K562 (cell line): Measurements from ENCODE around the gene ZNHIT3. TPM values are rescaled to one million over a fixed set of nuclear protein-coding genes. Genes with fewer than 3 reads are reported as not detected.

Source experiments
- C11orf30 ChIP-seq: fragments of 450-650 bp; IDR thresholded peaks from 2 replicates; pipeline ENCODE4 v1.6.1; 2016; ENCODE audit warnings: low read depth, mild to moderate bottlenecking
- CHD4 ChIP-seq: fragments of 200-600 bp; sonication (generic); IDR thresholded peaks from 3 replicates; pipeline ENCODE4 v1.6.1; 2012; ENCODE audit warnings: low read depth, mild to moderate bottlenecking, mixed read lengths, low read length, inconsistent platforms; ENCODE audit not compliant: insufficient read depth, insufficient replicate concordance, poor library complexity, severe bottlenecking
- EGR1 ChIP-seq: fragments of 450-650 bp; conservative IDR thresholded peaks from 2 replicates; pipeline ENCODE4 v1.6.1; 2017; ENCODE audit warnings: mild to moderate bottlenecking
- ETV1 ChIP-seq: fragments of 450-650 bp; conservative IDR thresholded peaks from 2 replicates; pipeline ENCODE4 v1.6.1; 2016; ENCODE audit warnings: missing genetic modification characterization, control low read depth, low read depth, missing compliant biosample characterization
- HIVEP1 ChIP-seq: fragments of 250-450 bp; sonication (Bioruptor Pico); IDR thresholded peaks from 2 replicates; pipeline ENCODE4 v1.4.0; 2020; ENCODE audit warnings: mild to moderate bottlenecking
- HNRNPLL ChIP-seq: fragments of 200-400 bp; formaldehyde crosslinking; IDR thresholded peaks from 2 replicates; pipeline ENCODE4 v1.6.1; 2017; ENCODE audit warnings: low read length, low read depth, mild to moderate bottlenecking; ENCODE audit not compliant: poor library complexity, severe bottlenecking
- L3MBTL2 ChIP-seq: fragments of 450-650 bp; IDR thresholded peaks from 2 replicates; pipeline ENCODE4 v1.6.1; 2016; ENCODE audit warnings: mild to moderate bottlenecking, moderate library complexity
- TAL1 ChIP-seq: fragments of 450-650 bp; IDR thresholded peaks from 2 replicates; pipeline ENCODE4 v1.6.1; 2016; ENCODE audit warnings: mild to moderate bottlenecking
- TBP ChIP-seq: optimal IDR thresholded peaks from 2 replicates; pipeline ENCODE3; 2011; ENCODE audit warnings: low read depth, low read length, improper control_type of control experiment
- TFE3 ChIP-seq: fragments of 450-650 bp; formaldehyde crosslinking; IDR thresholded peaks from 2 replicates; pipeline ENCODE4 v1.4.0; 2020; ENCODE audit warnings: mild to moderate bottlenecking, mixed read lengths
- TOE1 ChIP-seq, 2 experiments: fragments of 450-650 bp in 1 of 2; sonication (generic) in 1 of 2; formaldehyde crosslinking in 1 of 2; IDR thresholded peaks; 2 replicates each; pipeline versions ENCODE4 v1.7.1 to v1.8.0; 2016 to 2022; ENCODE audit warnings: borderline replicate concordance in 2 of 2, mild to moderate bottlenecking in 2 of 2, antibody characterized with exemption in 1 of 2, inconsistent platforms in 1 of 2, low read depth in 1 of 2, missing genetic modification reagents in 1 of 2, moderate library complexity in 1 of 2
- ZBTB7A ChIP-seq: IDR thresholded peaks from 2 replicates; pipeline ENCODE4 v1.6.1; 2011; ENCODE audit warnings: low read depth, mild to moderate bottlenecking, low read length, moderate library complexity, borderline replicate concordance; ENCODE audit not compliant: control insufficient read depth
- ZBTB9 ChIP-seq: fragments of 450-650 bp; formaldehyde crosslinking; IDR thresholded peaks from 2 replicates; pipeline ENCODE4 v1.4.0; 2020; ENCODE audit warnings: mild to moderate bottlenecking, moderate library complexity
- ZNF165 ChIP-seq: fragments of 250-450 bp; sonication (Bioruptor Pico); IDR thresholded peaks from 2 replicates; pipeline ENCODE4 v1.4.0; 2020; ENCODE audit warnings: borderline replicate concordance
- ZNF551 ChIP-seq: fragments of 250-450 bp; sonication (Bioruptor Pico); IDR thresholded peaks from 2 replicates; pipeline ENCODE4 v1.5.0; 2021; ENCODE audit warnings: mild to moderate bottlenecking, moderate library complexity
- ZNF592 ChIP-seq: fragments of 450-650 bp; IDR thresholded peaks from 2 replicates; pipeline ENCODE4 v1.6.1; 2017; ENCODE audit warnings: antibody characterized with exemption, mild to moderate bottlenecking
- ZNF740 ChIP-seq, 3 experiments: fragments of 200-800 bp in 1 of 3; sonication (Bioruptor generic) in 1 of 3; sonication (generic) in 1 of 3; formaldehyde crosslinking in 1 of 3; IDR thresholded peaks; 2 replicates each; pipeline versions ENCODE4 v1.6.1 to v1.8.0; 2016 to 2022; ENCODE audit warnings: mild to moderate bottlenecking in 2 of 3, missing compliant biosample characterization in 2 of 3, missing genetic modification characterization in 2 of 3, missing genetic modification reagents in 1 of 3
- polyA plus RNA-seq, 8 experiments: library from polyadenylated mRNA; depleted of rRNA in 4 of 8; stranded (reverse) in 5 of 8; unstranded in 3 of 8; fragments of >200 nt; fragmentation: Nextera tagmentation in 2 of 8; fragmentation: Illumina TruSeq in 1 of 8; extraction: Ambion mirVana in 2 of 8; extraction: Trizol in 1 of 8; gene quantifications; 2 replicates each; pipeline versions ENCODE4 v1.2.1 to v1.2.3, GENCODE V29; 2011 to 2014; ENCODE audit warnings: inconsistent platforms in 1 of 8, missing spikeins in 1 of 8
- total RNA-seq, 7 experiments: library from RNA; depleted of rRNA in 6 of 7; stranded (reverse); fragments of >200 nt in 6 of 7; fragmentation: Illumina TruSeq in 2 of 7; extraction: Trizol in 2 of 7; gene quantifications; 2 replicates each; pipeline versions ENCODE4 v1.2.1 to v1.2.3, GENCODE V29; 2011 to 2021; ENCODE audit warnings: low replicate concordance in 1 of 7

The ZNHIT3 gene
- total and polyA plus RNA-seq, 9 of the 15 experiments (the other 6 are each of a cell fraction or from before 2014, with no cell fraction given), result 45.0 to 300 (median 88.4) TPM

- peak; percentile 67 for TF ChIP-seq ZNF592
- no peak for TF ChIP-seq ZBTB9 (CRISPR knock-in tag)
- TF ChIP-seq L3MBTL2, result peak; percentile 81
- TF ChIP-seq TOE1 (IDR thresholded peaks at IDR 0.05; ENCODE audit: borderline replicate concordance), result no peak
- no peak for TF ChIP-seq TOE1 (CRISPR knock-in tag; IDR thresholded peaks at IDR 0.05; ENCODE audit: borderline replicate concordance, low read depth)
- peak; percentile 41 for TF ChIP-seq TBP
- TF ChIP-seq C11orf30, result no peak
- TF ChIP-seq TFE3, result no peak
- peak; percentile 39 for TF ChIP-seq CHD4
- peak; percentile 92 for TF ChIP-seq ZBTB7A
- no peak for TF ChIP-seq HNRNPLL
- peak; percentile 47 for TF ChIP-seq EGR1
- no peak for TF ChIP-seq ZNF551 (CRISPR knock-in tag)
- no peak for TF ChIP-seq ZNF740 (CRISPR knock-in tag; IDR thresholded peaks at IDR 0.05)
- 0 out of 4 replicates have a peak, but pooled peaks of 1 of the 2 experiments have one; percentile 36 for TF ChIP-seq ZNF740 (tag; IDR thresholded peaks at IDR 0.05)
- no peak for TF ChIP-seq TAL1
- TF ChIP-seq HIVEP1 (CRISPR knock-in tag), result no peak
- TF ChIP-seq ZNF165 (CRISPR knock-in tag), result no peak
- TF ChIP-seq ETV1 (tag), result peak; percentile 65
Measured at GRCh38 chr17:36533935-36534839, 47.7 kb downstream of the ZNHIT3 start (continued).
